ENCODE measurements around the gene KMT2A.

GRCh38 chr11:118398791-118399559, 37.3 kb upstream of the KMT2A start:
- no peak for TF ChIP-seq RAD21 (IDR thresholded peaks at IDR 0.05; ENCODE audit: low read depth)
- no peak for TF ChIP-seq EP300 (IDR thresholded peaks at IDR 0.05; ENCODE audit: borderline replicate concordance)
- no peak for TF ChIP-seq TEAD4 (IDR thresholded peaks at IDR 0.05)
- TF ChIP-seq YY1 (IDR thresholded peaks at IDR 0.05; ENCODE audit: low read depth), result no peak
- TF ChIP-seq CEBPB (IDR thresholded peaks at IDR 0.05), result no peak
- no peak for TF ChIP-seq REST (IDR thresholded peaks at IDR 0.05; ENCODE audit: low read depth)

Measured in Ishikawa (cell line).